ENCODE results near the gene KMT2A.

- TF ChIP-seq POLR2AphosphoS5 (IDR thresholded peaks at IDR 0.05; ENCODE audit: low read depth, low read length) (no peak), PAX5 (IDR thresholded peaks at IDR 0.05; ENCODE audit: insufficient read depth, low read length, severe bottlenecking) (no peak), POLR2A (IDR thresholded peaks at IDR 0.05; ENCODE audit: low read depth, low read length) (no peak), SPI1 (IDR thresholded peaks at IDR 0.05; ENCODE audit: low read depth, low read length) (no peak), TAF1 (IDR thresholded peaks at IDR 0.05; ENCODE audit: low read depth, low read length) (no peak), POU2F2 (IDR thresholded peaks at IDR 0.05; ENCODE audit: low read depth, low read length) (no peak)
These were observed 54.7 kb downstream of the KMT2A start for GRCh38 chr11:118491041-118491440.
